Endothelial cell of umbilical vein (primary cell): Measurements from ENCODE around the gene UNCX.

Source experiments
- EZH2 ChIP-seq: IDR thresholded peaks from 2 replicates; pipeline ENCODE4 v1.6.1; 2012; ENCODE audit warnings: borderline replicate concordance, low read depth, mild to moderate bottlenecking, moderate library complexity, low read length, inconsistent platforms; ENCODE audit not compliant: severe bottlenecking
- MAX ChIP-seq: IDR thresholded peaks from 2 replicates; pipeline ENCODE4 v1.6.1; 2011; ENCODE audit not compliant: insufficient read depth, insufficient read length
- MYC ChIP-seq: IDR thresholded peaks from one replicate; pipeline ENCODE4 v1.6.1; 2011; ENCODE audit warnings: mild to moderate bottlenecking, low read depth, low read length
- POLR2A ChIP-seq: IDR thresholded peaks from 2 replicates; pipeline ENCODE4 v1.6.1; 2012; ENCODE audit warnings: low read depth, mild to moderate bottlenecking, control low read depth, low read length
- POLR2AphosphoS5 ChIP-seq: IDR thresholded peaks from 2 replicates; pipeline ENCODE4 v1.6.1; 2012; ENCODE audit warnings: low read depth, mild to moderate bottlenecking, control low read depth, low read length, moderate library complexity; ENCODE audit not compliant: insufficient read depth
- TF ChIP-seq, protein P1 (sequence below), 2 donors: IDR thresholded peaks; 1 replicate in 1 of 2; 2 replicates in 1 of 2; pipeline ENCODE4 v1.5.1; 2011; ENCODE audit warnings: low read length in 2 of 2, mild to moderate bottlenecking in 2 of 2, moderate library complexity in 2 of 2, control low read depth in 1 of 2, inconsistent platforms in 1 of 2, low read depth in 1 of 2; ENCODE audit not compliant: insufficient read depth in 1 of 2; ENCODE audit errors: extremely low read depth in 1 of 2

- TF ChIP-seq, protein P1, sequence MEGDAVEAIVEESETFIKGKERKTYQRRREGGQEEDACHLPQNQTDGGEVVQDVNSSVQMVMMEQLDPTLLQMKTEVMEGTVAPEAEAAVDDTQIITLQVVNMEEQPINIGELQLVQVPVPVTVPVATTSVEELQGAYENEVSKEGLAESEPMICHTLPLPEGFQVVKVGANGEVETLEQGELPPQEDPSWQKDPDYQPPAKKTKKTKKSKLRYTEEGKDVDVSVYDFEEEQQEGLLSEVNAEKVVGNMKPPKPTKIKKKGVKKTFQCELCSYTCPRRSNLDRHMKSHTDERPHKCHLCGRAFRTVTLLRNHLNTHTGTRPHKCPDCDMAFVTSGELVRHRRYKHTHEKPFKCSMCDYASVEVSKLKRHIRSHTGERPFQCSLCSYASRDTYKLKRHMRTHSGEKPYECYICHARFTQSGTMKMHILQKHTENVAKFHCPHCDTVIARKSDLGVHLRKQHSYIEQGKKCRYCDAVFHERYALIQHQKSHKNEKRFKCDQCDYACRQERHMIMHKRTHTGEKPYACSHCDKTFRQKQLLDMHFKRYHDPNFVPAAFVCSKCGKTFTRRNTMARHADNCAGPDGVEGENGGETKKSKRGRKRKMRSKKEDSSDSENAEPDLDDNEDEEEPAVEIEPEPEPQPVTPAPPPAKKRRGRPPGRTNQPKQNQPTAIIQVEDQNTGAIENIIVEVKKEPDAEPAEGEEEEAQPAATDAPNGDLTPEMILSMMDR (IDR thresholded peaks at IDR 0.05; ENCODE audit: extremely low read depth in 1 of 2, insufficient read depth in 1 of 2, low read depth in 1 of 2, low read length in 2 of 2) = no peak
- TF ChIP-seq POLR2A (no peak), POLR2AphosphoS5 (no peak), EZH2 (no peak), MYC (no peak), MAX (no peak)
Measured at GRCh38 chr7:1274121-1274875, 41.6 kb downstream of the UNCX start.
